A549 (cell line): Measurements from ENCODE around the gene TRIAP1.
"Not testable (repeated sequence)": the region's sequence is repeated elsewhere in the genome, so short reads cannot be mapped to it uniquely, and the experiment has no call there.

ENCODE experiments used
- CTCF ChIP-seq: fragments of >200 bp; sonication (Bioruptor Twin); formaldehyde crosslinking; IDR thresholded peaks from 3 replicates; pipeline ENCODE4 v1.5.1; 2016
- RAD21 ChIP-seq, 2 experiments: fragments of >200 bp in 1 of 2; sonication (Bioruptor Twin) in 1 of 2; formaldehyde crosslinking in 1 of 2; IDR thresholded peaks in 1 of 2; conservative IDR thresholded peaks in 1 of 2; 2 replicates in 1 of 2; 3 replicates in 1 of 2; pipeline ENCODE4 v1.6.1; 2012 to 2018; ENCODE audit warnings: inconsistent platforms in 1 of 2
- REST ChIP-seq: fragments of 200-600 bp; sonication (generic); IDR thresholded peaks from 2 replicates; pipeline ENCODE4 v1.6.1; 2016; ENCODE audit warnings: antibody characterized with exemption, mild to moderate bottlenecking, moderate library complexity
- SREBF2 ChIP-seq: fragments of 450-650 bp; IDR thresholded peaks from 2 replicates; pipeline ENCODE4 v1.6.1; 2014; ENCODE audit warnings: mild to moderate bottlenecking, moderate library complexity
- USF2 ChIP-seq: fragments of 450-650 bp; IDR thresholded peaks from 2 replicates; pipeline ENCODE4 v1.6.1; 2014; ENCODE audit warnings: antibody characterized with exemption

- not testable (repeated sequence) for TF ChIP-seq CTCF; RAD21 (conservative IDR thresholded peaks at IDR 0.05 in 1 of 2, IDR thresholded peaks at IDR 0.05 in 1 of 2); USF2; REST; SREBF2
Measured at GRCh38 chr12:120487552-120487951, 41.4 kb upstream of the TRIAP1 start.
